HG03025 (cell line): ENCODE data around the gene UNC5A.

Experiments used
- ATAC-seq: cut with Tn5 transposase; IDR thresholded peaks from one replicate; pipeline ENCODE4 v1.9.1; 2021; ENCODE audit warnings: mild to moderate bottlenecking, moderate library complexity; ENCODE audit not compliant: unreplicated experiment, low FRiP score

UNC5A gene

GRCh38 chr5:176837707-176838115 lies 27.4 kb downstream of the UNC5A start:
- ATAC-seq, result no peak

GRCh38 chr5:176843673-176844072 lies 33.3 kb downstream of the UNC5A start:
- no peak for ATAC-seq

- ATAC-seq, result no peak
Observed at GRCh38 chr5:176844281-176844680, 33.9 kb downstream of the UNC5A start.

- no peak for ATAC-seq
Observed at GRCh38 chr5:176844706-176845391, 34.5 kb downstream of the UNC5A start.

- ATAC-seq, result no peak
Observed at GRCh38 chr5:176845392-176845713, 35.0 kb downstream of the UNC5A start.

- ATAC-seq, result no peak
Observed at GRCh38 chr5:176846335-176847140, 36.2 kb downstream of the UNC5A start.

- ATAC-seq, result no peak
Observed at GRCh38 chr5:176847148-176847547, 36.8 kb downstream of the UNC5A start.

GRCh38 chr5:176847726-176848290 lies 37.4 kb downstream of the UNC5A start:
- no peak for ATAC-seq

- no peak for ATAC-seq
Observed at GRCh38 chr5:176848651-176849050, 38.3 kb downstream of the UNC5A start.

- ATAC-seq, result no peak
Observed at GRCh38 chr5:176849611-176850227, 39.4 kb downstream of the UNC5A start.

GRCh38 chr5:176850371-176851245 lies 40.2 kb downstream of the UNC5A start:
- no peak for ATAC-seq

- ATAC-seq, result no peak
Observed at GRCh38 chr5:176851380-176851779, 41.0 kb downstream of the UNC5A start.

GRCh38 chr5:176851871-176852658 lies 41.7 kb downstream of the UNC5A start:
- no peak for ATAC-seq

GRCh38 chr5:176853151-176853778 lies 42.9 kb downstream of the UNC5A start:
- no peak for ATAC-seq

- ATAC-seq, result no peak
Observed at GRCh38 chr5:176854164-176854563, 43.8 kb downstream of the UNC5A start.

- no peak for ATAC-seq
Observed at GRCh38 chr5:176855598-176855997, 45.2 kb downstream of the UNC5A start.

GRCh38 chr5:176856746-176857145 lies 46.4 kb downstream of the UNC5A start:
- no peak for ATAC-seq

GRCh38 chr5:176857216-176857893 lies 47.0 kb downstream of the UNC5A start:
- ATAC-seq, result no peak

GRCh38 chr5:176857894-176858273 lies 47.5 kb downstream of the UNC5A start:
- ATAC-seq, result no peak
